IMR-90 (cell line): Measurements from ENCODE around the gene PRSS21.

Experiments used
- CTCF ChIP-seq: conservative IDR thresholded peaks from 2 replicates; pipeline ENCODE4 v1.5.1; 2012; ENCODE audit warnings: mild to moderate bottlenecking, low read depth, low read length, improper control_type of control experiment
- MAFK ChIP-seq: IDR thresholded peaks from 2 replicates; pipeline ENCODE4 v1.6.1; 2012; ENCODE audit warnings: low read depth, low read length, improper control_type of control experiment
- MAZ ChIP-seq: IDR thresholded peaks from 2 replicates; pipeline ENCODE4 v1.6.1; 2012; ENCODE audit warnings: low read depth, mild to moderate bottlenecking, low read length, improper control_type of control experiment, moderate library complexity, borderline replicate concordance
- POLR2A ChIP-seq: IDR thresholded peaks from 2 replicates; pipeline ENCODE4 v1.6.1; 2012; ENCODE audit warnings: mild to moderate bottlenecking, low read depth, low read length
- RFX5 ChIP-seq: IDR thresholded peaks from 2 replicates; pipeline ENCODE4 v1.8.0; 2012; ENCODE audit warnings: low read depth, mild to moderate bottlenecking, low read length, moderate library complexity
- TF ChIP-seq, protein P1 (sequence below): fragments of 150-350 bp; IDR thresholded peaks from 2 replicates; pipeline ENCODE4 v1.6.1; 2017; ENCODE audit warnings: mild to moderate bottlenecking, antibody characterized with exemption, low read length, low read depth

DNA sequence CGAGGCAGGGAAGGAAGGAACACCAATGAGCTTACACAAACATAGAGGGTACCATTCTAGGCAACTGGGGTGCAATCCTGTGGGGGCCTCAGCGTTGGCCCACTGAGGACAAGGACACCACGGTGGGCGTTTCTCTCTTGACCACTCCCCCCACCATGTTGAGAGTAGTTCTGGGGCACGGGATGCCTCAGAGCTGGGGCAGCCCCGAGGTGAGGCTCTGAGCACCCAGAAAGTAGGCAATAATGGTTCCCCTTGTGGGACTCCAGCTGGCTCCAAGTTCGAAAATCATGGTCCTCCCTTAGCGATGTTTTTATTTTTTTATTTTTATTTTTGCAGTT lies 5.1 kb downstream of the PRSS21 start:
- no peak for TF ChIP-seq POLR2A
- no peak for TF ChIP-seq CTCF
- TF ChIP-seq MAZ = no peak
- TF ChIP-seq, protein P1, sequence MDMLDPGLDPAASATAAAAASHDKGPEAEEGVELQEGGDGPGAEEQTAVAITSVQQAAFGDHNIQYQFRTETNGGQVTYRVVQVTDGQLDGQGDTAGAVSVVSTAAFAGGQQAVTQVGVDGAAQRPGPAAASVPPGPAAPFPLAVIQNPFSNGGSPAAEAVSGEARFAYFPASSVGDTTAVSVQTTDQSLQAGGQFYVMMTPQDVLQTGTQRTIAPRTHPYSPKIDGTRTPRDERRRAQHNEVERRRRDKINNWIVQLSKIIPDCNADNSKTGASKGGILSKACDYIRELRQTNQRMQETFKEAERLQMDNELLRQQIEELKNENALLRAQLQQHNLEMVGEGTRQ = no peak
- no peak for TF ChIP-seq MAFK
- TF ChIP-seq RFX5 = no peak
